Activated CD4-positive, alpha-beta T cell treated with anti-CD3 and anti-CD28 coated beads, Interleukin-2, amount 50 U/mL, for 48 hours (primary cell): Measurements from ENCODE around the gene STEAP3.
"Not testable (repeated sequence)": the region's sequence is repeated elsewhere in the genome, so short reads cannot be mapped to it uniquely, and the experiment has no call there.

Experiments
- DNase-seq, 2 experiments: peaks; one replicate each; pipeline ENCODE4 v3.0.0-alpha.2; 2020

The STEAP3 gene

DNA sequence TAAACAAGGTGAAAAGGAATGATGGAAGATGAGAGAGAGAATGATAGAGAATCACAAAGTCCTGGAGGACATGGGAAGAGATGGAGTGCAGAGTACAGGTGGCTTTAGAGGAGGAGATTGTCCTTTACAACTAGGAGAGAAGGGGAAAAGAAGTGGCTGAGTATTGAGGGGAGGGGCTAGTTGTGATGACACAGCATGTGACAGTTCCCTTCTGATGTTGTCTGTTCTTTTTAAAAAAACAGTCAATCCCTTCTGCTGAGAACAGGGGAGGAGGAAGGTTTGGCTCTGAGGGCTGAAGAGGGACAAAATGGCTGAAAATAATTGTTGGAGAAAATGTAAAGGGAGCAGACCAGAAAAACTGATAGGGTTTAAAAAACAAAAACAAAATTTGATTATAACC is 44.0 kb downstream of the STEAP3 start:
- DNase-seq = no peak

DNA sequence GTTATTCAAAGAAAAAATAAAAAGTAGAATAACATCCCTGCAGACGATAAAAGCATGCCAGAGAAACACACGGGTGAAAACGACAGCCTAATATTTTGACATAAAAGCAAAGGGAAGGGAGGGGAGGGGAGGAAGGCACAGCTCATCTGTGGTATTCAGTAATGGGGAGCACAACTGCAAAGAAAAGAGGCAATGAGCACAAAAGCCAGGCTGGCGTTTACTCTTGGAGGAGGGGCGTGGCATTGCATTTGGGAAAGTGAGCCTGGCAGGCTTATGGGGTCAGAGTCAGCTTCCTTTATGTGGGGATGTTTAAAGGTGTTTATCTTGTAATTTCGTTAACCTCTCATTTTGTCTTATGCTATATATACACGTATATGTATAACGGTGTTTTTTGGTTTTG is 53.2 kb downstream of the STEAP3 start:
- no peak for DNase-seq

DNA sequence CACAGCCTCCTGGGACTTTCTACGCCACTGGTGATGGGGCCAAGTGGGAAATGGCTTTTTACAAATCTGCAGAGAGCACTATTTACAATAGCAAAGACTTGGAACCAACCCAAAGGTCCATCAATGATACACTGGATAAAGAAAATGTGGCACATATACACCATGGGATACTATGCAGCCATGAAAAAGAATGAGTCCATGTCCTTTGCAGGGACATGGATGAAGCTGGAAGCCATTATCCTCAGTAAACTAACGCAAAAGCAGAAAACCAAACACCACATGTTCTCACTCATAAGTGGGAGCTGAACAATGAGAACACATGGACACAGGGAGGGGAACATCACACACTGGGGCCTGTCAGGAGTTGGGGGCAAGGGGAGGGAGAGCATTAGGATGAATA is 54.8 kb downstream of the STEAP3 start:
- not testable (repeated sequence) for DNase-seq

DNA sequence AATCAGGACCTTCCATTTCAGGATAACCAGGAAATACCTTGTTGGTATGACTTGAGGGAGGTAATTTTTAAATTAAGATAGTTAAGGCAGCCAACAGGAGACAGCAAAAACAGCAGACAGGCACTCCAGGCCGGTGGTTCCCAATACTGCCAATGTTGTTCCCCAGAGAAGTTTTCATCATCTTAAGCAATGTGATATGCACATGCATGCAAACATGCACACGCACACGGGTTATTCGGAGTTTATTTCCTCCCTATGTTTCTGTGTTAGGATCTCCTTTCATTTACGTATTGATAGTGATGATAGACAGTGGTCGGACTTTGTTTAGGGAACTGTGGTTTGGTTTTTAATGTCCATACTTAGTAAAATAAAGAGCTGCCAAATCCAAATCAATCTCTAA is 55.3 kb downstream of the STEAP3 start:
- no peak for DNase-seq

DNA sequence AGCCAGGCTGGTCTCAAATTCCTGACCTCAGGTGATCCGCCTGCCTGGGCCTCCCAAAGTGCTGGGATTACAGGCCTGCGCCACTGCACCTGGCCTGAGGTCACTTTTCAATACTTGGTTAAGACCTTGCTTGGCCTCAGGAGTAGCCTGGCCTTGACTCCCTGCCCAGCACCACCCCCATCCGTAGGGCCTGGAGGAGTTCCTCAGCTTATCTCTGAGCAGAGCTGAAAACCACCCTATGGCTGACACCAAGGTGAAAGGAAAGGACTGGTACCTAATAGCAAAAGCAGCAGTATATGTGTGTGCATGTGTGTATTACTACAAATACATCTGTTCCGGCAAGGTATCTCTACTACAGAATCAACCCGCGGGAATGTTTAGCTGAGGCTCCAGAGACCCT is 56.0 kb downstream of the STEAP3 start:
- DNase-seq = no peak

DNA sequence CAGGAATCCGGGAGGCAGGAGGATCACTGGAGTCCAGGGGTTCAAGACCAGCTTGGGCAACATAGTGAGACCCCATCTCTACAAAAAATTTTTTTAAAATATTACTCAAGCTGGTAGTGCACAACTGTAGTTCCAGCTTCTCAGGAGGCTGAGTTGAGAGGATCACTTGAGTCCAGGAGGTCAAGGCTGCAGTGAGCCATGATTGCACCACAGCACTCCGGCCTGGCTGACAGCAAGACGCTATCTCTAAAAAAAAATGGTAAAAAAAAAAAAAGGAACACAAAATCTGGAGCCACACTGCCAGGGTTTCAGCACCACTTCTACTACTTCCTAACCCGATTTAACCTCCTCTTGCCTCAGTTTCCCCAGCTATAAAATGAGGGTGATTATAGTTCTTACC is 57.0 kb downstream of the STEAP3 start:
- no peak for DNase-seq

DNA sequence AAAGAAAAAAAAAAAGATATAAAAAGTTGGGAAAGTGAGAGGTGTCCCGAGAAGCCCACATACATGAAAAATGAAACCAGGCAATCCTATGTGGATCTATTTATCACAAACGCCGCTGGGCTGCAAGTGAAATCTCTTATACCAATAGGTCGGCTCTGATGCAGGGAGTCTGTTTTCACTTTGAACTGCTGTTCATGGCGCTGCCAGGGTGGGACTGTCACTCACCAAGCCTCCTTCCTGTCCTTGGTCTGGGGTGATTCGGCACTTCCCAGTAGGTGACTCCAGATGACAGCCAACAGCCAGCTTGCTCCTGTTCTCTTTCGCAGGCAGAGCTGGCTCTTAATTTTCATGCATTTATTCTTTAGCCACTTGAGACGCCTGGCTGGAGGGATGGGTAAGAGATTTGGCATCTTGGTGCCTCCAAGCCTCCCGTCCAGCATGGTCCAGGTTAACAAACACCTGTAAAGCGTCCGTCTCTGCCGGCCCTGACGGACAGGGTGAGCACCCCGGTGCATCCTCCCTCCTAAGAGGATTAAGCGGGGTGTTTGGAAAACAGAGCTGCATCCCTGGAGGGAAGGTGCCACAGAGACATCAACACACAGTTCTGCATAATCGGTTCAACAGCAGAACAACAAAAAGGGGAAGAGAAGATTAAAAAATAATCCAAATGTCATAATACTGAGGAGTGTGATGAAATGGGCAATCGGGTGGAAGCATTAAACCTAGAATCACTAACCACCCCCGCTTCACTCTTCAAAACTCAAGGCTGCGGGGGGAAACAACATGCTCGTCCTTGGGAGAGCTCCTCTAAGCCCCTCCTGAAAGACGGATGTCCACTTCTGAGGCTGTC is 58.7 kb downstream of the STEAP3 start:
- DNase-seq = no peak

DNA sequence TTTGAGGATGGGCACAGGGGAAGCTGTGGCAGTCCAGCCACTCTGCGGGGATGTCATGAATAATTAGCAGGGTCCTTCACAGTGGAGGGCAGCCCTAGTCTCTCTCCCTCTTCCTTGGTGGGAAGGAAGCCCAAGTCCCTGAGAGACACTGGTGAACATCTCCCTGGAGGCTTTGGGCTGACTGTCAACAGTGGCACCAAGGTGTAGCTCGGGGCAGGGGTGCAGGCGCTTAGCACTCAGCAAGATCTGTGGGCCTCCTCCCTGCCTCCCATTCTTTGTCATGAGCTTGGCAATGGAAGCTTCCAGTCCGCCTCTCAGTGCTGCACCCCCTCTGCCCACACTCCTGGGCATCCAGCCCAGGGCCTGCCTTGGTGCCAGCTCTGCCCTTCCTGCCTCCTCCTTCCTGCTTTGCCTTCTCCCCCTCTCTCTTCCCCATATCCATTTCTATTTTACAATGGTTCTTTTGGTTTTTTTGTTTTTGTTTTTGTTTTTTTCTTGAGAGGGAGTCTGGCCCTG is 59.4 kb downstream of the STEAP3 start:
- no peak for DNase-seq

DNA sequence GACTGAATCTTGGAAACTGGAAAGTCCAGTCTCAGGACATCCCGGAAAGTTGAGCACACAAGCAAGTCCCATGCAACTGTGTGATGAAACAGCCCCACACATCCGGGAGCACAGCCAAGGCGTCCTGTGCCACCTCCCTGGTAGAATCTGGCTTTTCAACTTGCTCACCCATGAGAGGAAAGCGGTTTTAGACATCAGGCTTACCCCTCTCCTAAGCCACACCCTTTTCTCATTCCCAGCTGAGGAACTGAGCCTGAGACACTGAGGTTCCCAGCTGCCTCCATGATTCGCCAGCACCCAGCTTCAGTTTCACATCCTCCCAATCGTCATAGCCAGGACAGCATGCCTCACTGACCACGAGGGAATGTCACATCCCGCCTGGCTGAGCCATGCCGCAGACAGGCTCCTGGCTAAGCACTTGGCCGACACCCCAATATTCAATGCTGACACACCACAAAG is 60.3 kb downstream of the STEAP3 start:
- DNase-seq = no peak

DNA sequence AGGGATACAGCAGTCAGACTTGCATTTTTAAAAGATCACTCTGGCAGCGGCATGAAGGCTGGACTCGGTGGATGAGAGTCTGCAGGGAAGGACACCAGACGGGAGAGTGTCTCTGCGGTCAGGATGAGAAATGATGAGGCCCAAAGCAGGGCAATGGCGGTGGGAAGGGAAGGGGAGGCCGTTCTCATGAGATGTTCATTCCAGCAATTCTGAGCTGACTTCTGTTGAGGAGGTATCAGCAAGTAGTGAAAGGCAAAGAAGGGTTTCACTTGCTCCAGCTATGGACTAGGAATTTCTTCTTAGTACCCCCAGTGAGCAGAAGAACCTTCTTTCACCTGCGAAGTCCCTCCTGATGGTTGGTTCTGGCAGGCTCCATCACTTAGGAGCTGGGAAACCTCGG is 63.0 kb downstream of the STEAP3 start:
- no peak for DNase-seq

DNA sequence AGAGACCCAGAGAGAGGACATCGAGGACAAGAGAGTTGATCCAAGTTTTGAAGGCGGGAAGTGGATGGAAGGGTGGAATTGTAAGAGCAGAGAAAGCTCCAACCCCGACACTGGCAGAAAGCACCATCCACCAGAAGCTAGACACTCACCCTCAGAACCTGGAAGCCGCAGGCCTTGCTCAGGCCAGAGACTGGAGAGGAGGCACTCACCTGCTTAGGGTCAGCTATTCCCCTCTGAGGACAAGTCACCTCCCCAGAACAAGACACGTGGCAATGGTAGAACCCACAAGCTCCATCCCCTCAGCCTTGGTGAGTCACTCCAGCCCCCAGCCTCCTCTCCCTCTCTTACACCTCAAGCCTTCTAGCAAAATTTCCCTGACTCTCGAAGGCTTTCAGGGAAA is 64.9 kb downstream of the STEAP3 start:
- DNase-seq = no peak

DNA sequence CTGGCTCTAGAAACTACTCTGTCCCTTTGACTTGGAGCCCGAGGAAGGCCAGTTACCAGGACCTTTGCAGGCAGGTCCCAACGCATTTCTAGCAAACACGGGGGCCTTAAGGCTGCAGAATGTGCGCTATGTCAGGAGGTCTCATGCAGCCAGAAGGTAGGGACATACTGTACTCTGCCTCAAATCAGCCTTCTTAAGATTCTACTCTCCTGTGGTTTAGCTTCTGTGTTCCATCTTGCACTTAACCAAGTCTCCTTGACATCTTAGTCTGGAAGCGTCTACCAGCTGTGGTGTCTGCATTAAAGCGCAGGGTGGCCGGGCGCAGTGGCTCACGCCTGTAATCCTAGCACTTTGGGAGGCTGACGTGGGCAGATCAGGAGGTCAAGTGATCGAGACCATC is 65.5 kb downstream of the STEAP3 start:
- DNase-seq = no peak

DNA sequence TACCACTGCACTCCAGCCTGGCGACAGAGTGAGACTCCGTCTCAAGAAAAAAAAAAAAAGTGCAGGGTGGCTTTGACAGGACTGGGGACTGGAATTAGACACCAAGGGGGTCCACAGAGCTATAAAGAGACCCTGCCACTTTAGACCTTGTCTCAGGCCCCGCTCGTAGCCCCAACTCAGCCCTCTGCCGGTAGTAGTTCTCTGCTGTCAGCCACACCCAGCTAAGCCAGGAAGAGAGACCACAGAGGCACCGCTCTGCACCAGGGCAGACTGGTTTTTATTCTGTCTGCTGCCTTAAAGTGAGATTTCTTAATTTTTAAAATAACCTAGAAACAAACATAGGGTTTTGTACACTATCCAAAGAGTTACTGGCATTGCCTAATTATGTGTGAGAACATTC is 66.0 kb downstream of the STEAP3 start:
- DNase-seq = no peak

DNA sequence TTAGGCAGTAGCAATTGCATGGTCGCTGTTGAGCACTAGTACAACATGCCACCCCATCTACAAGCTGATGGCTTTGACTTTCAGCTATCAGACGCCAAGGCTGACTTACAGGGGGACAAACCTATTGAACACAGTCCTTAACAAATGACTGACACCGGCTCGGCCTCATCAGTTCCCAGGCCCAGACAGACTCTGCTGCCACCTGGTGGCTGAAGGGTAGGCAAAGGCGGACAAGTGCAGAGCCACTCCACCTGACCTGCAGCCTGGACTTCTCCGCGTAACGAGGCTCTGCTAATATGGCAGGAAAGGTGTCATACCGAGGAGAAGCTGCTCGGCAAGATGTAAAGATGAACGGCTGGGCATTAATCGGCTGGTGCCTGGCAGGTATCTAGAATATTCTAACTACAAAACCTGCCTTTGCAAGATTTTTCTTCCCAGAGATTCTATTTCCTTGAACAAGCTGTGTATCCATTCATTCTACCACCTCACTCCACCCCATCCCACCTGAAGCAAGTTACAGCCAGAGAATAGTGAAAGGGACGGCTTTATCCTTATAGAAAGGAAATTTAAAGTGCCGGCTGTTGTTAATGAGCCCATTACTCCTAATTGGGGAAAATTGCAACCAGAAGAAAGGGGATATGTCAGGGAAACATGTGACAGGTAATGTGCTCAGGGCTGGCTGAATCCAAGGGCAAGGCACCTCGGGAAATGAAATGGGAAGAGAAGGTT is 67.4 kb downstream of the STEAP3 start:
- DNase-seq = peak; percentile 84 to 88

DNA sequence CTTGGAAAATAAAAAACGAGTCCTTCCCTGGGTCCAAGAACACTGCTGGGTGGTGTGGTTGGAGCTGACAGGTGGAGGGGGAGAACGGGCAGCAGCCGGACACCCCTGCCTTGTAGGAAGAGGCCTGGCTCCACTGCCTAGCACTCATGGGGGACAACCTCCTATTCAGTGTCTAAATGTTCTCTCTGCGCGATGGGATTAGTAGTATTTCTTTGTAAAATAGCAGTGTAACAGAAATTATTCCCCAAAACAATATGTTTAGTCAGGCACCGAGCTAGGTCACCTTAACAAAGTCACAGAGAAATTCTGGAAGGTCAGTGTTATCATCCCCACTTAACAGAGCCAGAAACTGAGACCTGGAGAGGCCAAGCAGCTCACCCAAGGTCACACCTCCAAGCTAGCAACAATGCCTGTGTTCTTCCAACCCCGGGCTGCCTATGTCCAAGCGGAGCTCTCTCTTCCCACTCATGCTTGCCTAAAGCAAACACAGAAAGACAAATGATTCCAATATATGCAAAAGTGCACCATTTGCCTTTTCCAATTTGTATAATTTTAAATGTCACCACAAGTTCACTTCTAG is 68.0 kb downstream of the STEAP3 start:
- DNase-seq = no peak

DNA sequence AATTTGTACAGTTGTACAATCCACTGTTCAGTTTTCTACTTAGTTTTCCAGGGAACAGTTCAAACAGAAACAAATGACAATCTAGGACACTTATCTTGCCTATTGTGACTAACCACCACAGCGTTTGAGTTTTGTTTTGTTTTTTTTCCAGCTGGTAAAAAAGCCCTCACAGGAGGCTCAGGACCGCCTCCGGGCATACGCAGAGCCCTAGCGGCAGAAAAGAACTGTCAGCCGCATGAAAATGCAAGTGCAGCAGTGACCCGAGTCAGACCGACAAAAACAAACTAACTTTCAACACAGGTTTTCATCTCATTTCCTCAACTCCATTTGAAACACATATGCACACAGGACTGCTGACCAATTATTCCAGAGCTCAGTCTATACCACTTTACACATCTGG is 68.6 kb downstream of the STEAP3 start:
- DNase-seq = no peak

DNA sequence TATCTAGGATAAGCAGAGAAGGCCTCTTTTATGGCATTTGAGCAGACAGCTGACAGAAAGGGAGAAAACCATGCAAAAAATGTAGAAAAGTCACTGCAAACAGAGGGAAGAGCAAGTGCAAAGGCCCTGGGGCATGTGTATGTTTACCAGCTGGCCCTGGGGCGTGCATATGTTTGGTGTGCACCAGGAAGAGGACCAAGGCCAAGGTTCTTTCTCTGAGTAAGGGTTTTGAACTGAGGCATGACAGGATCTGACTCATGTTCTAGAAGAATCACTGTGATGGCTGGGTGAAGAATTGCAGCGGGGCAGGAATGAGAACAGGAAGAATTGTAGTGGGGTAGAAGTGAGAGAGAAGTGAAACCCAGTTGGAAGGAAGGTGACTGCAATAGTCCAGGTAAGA is 69.6 kb downstream of the STEAP3 start:
- DNase-seq = no peak

DNA sequence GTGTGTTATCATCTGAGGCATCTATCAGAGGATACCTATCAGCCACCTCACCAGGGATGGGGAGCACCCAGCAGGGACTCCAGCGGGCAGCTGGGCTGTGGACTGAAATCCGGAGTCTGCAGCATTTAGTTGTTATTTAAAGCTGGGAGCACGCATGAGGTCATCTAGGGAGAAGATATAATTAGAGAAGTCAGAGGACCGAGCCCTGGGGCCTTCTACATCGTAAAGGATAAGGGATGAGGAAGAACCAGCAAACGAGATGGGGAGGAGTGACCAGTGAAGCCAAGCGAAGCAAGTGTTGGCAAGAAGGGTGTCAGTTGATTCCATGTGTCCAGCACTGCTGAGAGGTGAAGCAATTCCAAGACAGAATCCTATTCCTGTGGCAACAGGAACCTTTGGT is 70.3 kb downstream of the STEAP3 start:
- no peak for DNase-seq

DNA sequence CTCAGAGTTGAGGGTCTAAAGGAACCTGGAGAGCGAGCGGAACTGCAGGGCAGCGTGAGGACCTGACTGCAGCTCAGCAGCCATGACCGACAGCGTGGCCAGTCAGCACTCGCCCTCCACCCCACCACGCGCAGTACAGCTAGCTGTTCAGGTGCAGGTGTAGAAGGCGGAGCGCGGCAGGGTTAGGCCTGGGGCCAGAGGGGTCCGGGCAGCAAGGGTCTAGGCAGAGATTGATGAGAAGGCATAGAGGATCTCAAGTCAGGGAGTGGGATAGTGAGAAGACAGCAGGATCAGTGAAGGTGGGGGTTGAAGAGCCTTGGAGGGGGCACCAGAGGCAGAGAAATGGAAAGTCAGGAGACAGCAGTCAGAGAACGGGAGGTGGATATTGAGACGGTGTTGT is 71.0 kb downstream of the STEAP3 start:
- DNase-seq = no peak

DNA sequence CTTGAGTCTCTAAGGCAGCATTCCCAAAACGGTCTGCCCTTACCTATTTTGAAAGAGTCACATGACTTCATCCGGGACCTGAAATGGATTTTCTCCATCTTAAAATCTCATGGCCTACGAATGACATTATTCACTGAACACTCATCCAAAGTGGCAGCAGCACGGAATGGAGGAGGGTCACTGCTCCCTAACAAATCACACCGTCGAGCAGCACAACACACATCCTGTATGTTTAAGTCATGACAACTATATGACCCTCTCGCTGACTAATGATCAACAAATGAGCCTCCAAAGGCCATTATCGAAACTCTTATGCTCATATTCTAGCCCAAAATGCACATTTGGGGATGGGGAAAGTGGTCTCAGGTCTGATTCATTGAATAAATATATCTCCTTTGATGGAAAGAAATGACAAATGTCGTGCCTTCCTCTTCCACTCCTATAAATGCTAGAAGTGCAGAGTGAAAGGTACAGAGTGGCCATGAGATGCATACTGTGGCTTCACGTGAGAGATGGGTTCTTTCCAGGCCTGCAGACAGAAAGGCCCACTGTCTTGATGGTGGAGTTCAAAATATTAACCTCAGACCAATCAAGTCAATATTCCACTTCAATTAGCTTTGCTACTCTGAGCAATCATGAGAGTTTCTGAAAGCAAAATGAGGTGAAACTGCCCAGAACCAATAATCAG is 72.2 kb downstream of the STEAP3 start:
- DNase-seq = no peak

DNA sequence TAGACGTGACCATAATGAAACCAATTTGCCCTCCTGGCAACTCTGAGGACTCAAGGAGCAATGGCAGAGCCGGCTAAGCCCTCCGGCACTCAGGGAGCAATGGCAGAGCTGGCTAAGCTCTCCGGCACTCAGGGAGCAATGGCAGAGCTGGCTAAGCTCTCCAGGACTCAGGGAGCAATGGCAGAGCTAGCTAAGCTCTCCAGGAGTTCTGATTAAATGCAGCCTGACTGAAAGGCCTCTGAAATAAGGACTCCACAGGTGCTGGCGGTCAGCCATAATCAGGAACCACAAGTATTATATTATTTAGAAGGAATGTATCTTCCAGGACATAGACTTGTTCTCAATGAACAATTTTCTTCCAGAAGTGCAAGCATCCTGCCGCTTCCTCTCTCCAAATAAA is 77.8 kb downstream of the STEAP3 start:
- no peak for DNase-seq

DNA sequence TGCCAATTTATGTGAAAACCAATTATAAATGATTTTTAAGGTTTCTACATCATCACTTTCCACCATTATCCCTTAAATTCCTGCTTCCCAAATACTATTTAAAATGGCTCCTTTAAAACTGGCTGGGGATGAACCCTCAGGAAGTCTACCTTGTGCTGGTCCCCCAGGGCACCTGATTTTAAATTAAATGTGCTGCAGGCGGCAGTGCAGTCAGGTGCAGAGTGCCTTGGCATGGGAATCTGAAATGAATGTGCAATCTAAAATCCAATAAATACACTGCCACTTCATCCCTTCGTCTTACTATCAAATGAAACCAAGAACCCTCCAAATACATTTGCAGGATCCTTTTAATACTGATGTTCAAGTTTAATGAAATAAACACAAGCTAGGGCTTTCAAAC is 81.2 kb downstream of the STEAP3 start:
- no peak for DNase-seq

DNA sequence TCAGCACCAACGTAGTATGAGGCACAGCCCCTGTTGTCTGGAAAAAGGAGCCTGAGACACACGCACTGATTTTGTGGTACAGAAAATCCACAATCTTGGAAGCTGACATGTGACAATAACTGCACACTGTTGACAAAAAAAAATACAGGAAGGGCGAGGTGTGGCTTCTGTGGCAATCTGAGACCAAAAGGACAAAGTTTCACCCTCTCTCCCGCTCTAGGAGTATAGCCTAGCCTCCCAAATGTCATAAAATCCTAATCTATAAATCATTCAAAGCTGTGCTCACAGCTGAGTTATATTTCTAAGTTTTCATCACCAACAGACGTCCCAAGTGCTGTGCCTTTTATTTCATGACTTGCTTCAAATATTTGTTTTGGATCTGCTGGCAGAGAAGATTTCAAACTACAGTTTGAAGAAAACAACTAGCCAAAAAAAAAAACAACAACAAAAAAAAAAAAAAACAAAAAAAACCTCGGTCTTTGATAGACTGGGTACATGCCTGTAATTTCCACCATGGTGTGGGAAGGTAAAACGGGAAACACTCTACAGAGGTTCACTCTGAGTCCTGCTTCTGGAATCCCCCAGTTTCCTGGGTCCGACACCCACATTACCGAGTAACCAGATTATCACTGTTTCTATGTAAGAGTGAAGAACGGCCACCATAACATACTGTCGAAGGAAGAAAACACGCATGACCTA is 82.0 kb downstream of the STEAP3 start:
- no peak for DNase-seq
